ENCODE results near the gene OSBPL7.

GRCh38 chr17:47813512-47814031 lies 8.0 kb downstream of the OSBPL7 start:
- TF ChIP-seq EZH2 (IDR thresholded peaks at IDR 0.05) = no peak
- no peak for TF ChIP-seq POLR2AphosphoS5 (IDR thresholded peaks at IDR 0.05; ENCODE audit: borderline replicate concordance, low read depth, low read length)

Data from SK-N-MC (cell line).